ENCODE data around the gene SAMD4A.

DNA sequence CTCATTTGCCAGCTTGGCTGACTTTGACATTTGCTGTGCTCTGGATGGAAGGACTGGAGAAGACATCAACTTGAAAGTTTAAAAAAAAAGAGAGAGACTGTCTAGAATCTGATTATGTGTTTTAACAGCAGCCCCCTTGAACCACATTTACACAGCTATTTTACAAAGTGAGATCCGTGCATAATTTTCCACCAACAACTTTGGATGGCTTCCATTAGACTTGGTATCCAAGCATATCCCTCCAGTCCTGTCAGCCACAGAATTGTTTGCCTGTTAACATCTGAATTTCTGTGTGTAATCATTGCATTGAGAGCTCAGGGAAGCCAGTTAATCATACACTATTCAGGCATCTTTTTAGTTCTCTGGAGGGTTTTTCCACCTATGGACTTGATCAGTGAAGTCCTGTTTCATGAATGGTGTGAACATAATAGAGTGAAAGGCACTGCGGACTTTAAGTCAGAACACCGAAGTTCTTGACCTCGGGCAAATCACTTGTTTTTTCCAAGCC, 93.7 kb downstream of the SAMD4A start:
- TF ChIP-seq, protein P1, sequence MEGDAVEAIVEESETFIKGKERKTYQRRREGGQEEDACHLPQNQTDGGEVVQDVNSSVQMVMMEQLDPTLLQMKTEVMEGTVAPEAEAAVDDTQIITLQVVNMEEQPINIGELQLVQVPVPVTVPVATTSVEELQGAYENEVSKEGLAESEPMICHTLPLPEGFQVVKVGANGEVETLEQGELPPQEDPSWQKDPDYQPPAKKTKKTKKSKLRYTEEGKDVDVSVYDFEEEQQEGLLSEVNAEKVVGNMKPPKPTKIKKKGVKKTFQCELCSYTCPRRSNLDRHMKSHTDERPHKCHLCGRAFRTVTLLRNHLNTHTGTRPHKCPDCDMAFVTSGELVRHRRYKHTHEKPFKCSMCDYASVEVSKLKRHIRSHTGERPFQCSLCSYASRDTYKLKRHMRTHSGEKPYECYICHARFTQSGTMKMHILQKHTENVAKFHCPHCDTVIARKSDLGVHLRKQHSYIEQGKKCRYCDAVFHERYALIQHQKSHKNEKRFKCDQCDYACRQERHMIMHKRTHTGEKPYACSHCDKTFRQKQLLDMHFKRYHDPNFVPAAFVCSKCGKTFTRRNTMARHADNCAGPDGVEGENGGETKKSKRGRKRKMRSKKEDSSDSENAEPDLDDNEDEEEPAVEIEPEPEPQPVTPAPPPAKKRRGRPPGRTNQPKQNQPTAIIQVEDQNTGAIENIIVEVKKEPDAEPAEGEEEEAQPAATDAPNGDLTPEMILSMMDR (IDR thresholded peaks at IDR 0.05), result no peak
- TF ChIP-seq POLR2A (IDR thresholded peaks at IDR 0.05), result no peak
